ENCODE results near the gene EPC1.
A peak's percentile ranks its signal among the peaks of the same experiment; 100 is the strongest.

Gene EPC1

GRCh38 chr10:32338262-32338661 is 8.7 kb downstream of the EPC1 start:
- DNase-seq (ENCODE audit: insufficient read length, low spot score), result no peak

GRCh38 chr10:32337350-32337749 is 9.6 kb downstream of the EPC1 start:
- no peak for DNase-seq (ENCODE audit: insufficient read length, low spot score)
- FAIRE-seq, result no peak

More at GRCh38 chr10:32338262-32338661, 8.7 kb downstream of the EPC1 start:
- peak; percentile 26 for FAIRE-seq

- DNase-seq (ENCODE audit: insufficient read length, low spot score) (no peak), FAIRE-seq (no peak)
Observed at GRCh38 chr10:32333849-32334248, 13.1 kb downstream of the EPC1 start.

GRCh38 chr10:32332299-32332750 is 14.6 kb downstream of the EPC1 start:
- DNase-seq (ENCODE audit: insufficient read length, low spot score), result no peak
- peak; percentile 93 for FAIRE-seq

- FAIRE-seq, result no peak
Observed at GRCh38 chr10:32331606-32332005, 15.4 kb downstream of the EPC1 start.

GRCh38 chr10:32330214-32330613 is 16.7 kb downstream of the EPC1 start:
- DNase-seq (ENCODE audit: insufficient read length, low spot score) (no peak), FAIRE-seq (no peak)

More at GRCh38 chr10:32331606-32332005, 15.4 kb downstream of the EPC1 start:
- no peak for DNase-seq (ENCODE audit: insufficient read length, low spot score)

- FAIRE-seq (no peak), DNase-seq (ENCODE audit: insufficient read length, low spot score) (no peak)
Observed at GRCh38 chr10:32329061-32329460, 17.9 kb downstream of the EPC1 start.

GRCh38 chr10:32328499-32328898 is 18.5 kb downstream of the EPC1 start:
- peak; percentile 71 for FAIRE-seq
- no peak for DNase-seq (ENCODE audit: insufficient read length, low spot score)

GRCh38 chr10:32327364-32327691 is 19.6 kb downstream of the EPC1 start:
- DNase-seq (ENCODE audit: insufficient read length, low spot score), result no peak
- no peak for FAIRE-seq

- no peak for DNase-seq (ENCODE audit: insufficient read length, low spot score)
- FAIRE-seq, result peak; percentile 48
Observed at GRCh38 chr10:32326680-32327363, 20.1 kb downstream of the EPC1 start.

GRCh38 chr10:32326119-32326518 is 20.8 kb downstream of the EPC1 start:
- FAIRE-seq (peak; percentile 68), DNase-seq (ENCODE audit: insufficient read length, low spot score) (no peak)

GRCh38 chr10:32323051-32323450 is 23.9 kb downstream of the EPC1 start:
- FAIRE-seq (no peak), DNase-seq (ENCODE audit: insufficient read length, low spot score) (no peak)

GRCh38 chr10:32321016-32321631 is 25.8 kb downstream of the EPC1 start:
- FAIRE-seq (no peak), DNase-seq (ENCODE audit: insufficient read length, low spot score) (no peak)

- FAIRE-seq, result no peak
- DNase-seq (ENCODE audit: insufficient read length, low spot score), result no peak
Observed at GRCh38 chr10:32318476-32318896, 28.5 kb downstream of the EPC1 start.

GRCh38 chr10:32317795-32318357 is 29.1 kb downstream of the EPC1 start:
- DNase-seq (ENCODE audit: insufficient read length, low spot score) (peak; percentile 41), FAIRE-seq (peak; percentile 98)

GRCh38 chr10:32315424-32315823 is 31.5 kb downstream of the EPC1 start:
- no peak for FAIRE-seq
- DNase-seq (ENCODE audit: insufficient read length, low spot score), result no peak

GRCh38 chr10:32314588-32314987 is 32.4 kb downstream of the EPC1 start:
- no peak for DNase-seq (ENCODE audit: insufficient read length, low spot score)
- FAIRE-seq, result no peak

GRCh38 chr10:32308027-32308603 is 38.8 kb downstream of the EPC1 start:
- DNase-seq (ENCODE audit: insufficient read length, low spot score), result no peak
- peak; percentile 56 for FAIRE-seq

GRCh38 chr10:32307609-32308008 is 39.3 kb downstream of the EPC1 start:
- DNase-seq (ENCODE audit: insufficient read length, low spot score), result no peak
- FAIRE-seq, result peak; percentile 77

GRCh38 chr10:32299354-32299980 is 47.5 kb downstream of the EPC1 start:
- DNase-seq (ENCODE audit: insufficient read length, low spot score) (no peak), FAIRE-seq (no peak)

GRCh38 chr10:32298075-32298812 is 48.7 kb downstream of the EPC1 start:
- FAIRE-seq (no peak), DNase-seq (ENCODE audit: insufficient read length, low spot score) (no peak)

Data from GM19239 (cell line).